NCI-H524 treated with DMSO at 0.1 percent for 48 hours (cell line): ENCODE results near the gene RHOD.

ENCODE experiments used
- DNase-seq: peaks from one replicate; lab custom pipeline; 2025; lab: John Stamatoyannopoulos, UW

RHOD gene

GRCh38 chr11:67056267-67057204 lies at the start of gene RHOD:
Gene RHOD (plus strand): TSS chr11:67056847. CDS start chr11:67056903, 56 bp downstream.
- DNase-seq = no peak

GRCh38 chr11:67007126-67007525 lies 49.5 kb upstream of the RHOD start:
- no peak for DNase-seq

DNA sequence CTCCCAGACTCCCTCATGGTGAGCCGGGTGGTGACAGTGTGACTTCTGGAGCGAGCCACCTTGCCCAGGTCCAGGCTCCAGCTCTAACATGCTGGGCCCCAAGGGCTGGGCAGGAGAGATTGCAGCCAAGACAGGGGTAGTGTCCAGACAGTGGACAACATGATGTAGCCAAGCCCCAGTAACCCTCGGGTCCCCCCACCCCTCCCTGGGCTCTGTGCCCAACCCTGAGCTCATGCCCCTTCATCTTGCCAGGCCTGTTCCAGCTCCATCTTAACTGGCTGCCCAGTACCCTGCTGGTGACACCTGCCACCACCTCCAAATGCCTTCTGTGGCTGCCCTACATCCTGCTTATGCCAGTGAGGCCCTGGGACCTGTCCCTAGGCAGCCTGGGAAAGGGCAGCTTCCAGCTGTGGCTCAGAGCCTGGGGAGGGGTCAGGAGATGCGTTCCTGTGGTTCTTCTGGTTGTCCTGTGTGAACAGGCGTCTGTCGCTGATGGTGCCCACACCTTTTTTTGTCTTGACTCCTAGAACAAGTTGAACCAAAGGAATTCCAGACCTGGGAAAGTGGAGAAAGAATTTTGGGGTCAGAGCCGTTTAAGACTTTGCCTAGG lies 46.2 kb upstream of the RHOD start:
- DNase-seq = no peak

- DNase-seq = no peak
These were observed 43.1 kb upstream of the RHOD start for GRCh38 chr11:67013511-67014045.

GRCh38 chr11:67014343-67014742 lies 42.3 kb upstream of the RHOD start:
- no peak for DNase-seq

- no peak for DNase-seq
These were observed 41.6 kb upstream of the RHOD start for GRCh38 chr11:67015048-67015447.

GRCh38 chr11:67016550-67016949 lies 40.1 kb upstream of the RHOD start:
- DNase-seq = no peak

DNA sequence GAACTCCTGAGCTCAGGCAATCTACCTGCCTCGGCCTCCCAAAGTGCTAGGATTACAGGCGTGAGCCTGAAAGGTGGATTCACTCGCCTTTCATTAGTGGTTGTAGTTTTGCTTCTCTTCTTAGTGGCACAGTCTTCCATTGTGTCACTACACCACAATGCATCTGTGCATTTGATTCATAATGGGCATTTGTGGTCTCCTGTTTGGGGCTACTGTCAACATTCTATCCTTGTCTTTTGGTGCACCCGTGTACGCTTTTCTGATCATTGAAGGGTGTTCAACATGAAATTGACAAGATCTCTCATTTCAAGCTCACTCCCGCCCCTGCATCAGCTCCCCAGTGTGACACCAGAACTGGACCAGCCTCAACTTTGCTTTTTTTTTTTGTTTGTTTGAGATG lies 35.7 kb upstream of the RHOD start:
- DNase-seq = no peak

GRCh38 chr11:67022341-67022933 lies 34.2 kb upstream of the RHOD start:
- DNase-seq = no peak

DNA sequence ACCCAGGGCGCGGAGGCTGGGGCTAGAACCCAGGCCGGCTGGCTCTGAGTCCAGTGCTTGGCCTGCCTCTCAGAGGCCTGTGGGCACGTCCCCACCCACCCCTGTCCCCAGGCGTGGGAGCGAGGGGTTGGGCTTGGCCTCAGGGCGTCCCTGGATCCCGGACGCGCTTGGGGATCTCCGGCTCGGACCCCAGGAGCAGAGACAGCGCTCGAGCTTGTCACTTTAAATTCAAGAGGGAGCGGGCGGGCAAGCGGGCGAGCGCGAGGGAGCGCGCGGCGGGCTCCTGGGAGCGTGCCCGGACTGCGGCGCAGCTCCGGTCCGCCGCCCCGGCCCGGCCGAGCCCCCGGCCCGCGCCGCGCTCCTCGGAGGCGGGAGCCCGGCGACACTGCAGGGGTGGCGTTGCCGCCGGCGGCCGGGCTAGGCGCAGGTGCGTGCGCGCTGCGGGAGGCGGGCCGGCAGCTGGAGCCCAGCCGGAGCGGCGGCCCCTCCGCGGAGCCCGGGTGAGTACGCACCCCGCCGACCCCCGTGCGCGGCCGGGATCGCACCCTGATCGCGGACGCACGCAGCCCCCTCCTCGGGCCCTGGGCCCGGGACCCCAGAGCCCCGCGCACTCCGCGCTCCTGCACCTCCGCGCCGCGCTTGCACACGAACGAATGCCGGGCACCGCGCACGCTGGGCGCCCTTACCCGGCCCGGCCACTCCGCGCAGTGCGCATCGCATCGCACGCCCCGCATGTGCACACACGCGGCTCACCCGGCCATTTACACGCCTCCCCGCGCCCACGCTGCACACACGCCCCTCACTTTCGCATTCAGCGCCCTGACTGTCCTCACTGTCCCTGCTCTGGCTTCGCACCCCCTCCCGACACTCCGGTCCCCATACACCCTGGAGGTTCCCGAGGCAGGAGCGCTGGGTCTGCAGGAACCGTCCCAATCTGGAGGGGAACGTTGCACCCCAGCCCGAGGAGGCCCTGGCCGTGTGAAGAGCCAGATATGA lies 33.4 kb upstream of the RHOD start, which contains the start of gene SYT12:
TSS of gene SYT12 (plus strand) at position 174 of the 996 bp plus-strand sequence. CDS start 7,011 bp downstream, outside the sequence.
- DNase-seq = no peak

GRCh38 chr11:67023957-67024353 lies 32.7 kb upstream of the RHOD start:
- no peak for DNase-seq

DNA sequence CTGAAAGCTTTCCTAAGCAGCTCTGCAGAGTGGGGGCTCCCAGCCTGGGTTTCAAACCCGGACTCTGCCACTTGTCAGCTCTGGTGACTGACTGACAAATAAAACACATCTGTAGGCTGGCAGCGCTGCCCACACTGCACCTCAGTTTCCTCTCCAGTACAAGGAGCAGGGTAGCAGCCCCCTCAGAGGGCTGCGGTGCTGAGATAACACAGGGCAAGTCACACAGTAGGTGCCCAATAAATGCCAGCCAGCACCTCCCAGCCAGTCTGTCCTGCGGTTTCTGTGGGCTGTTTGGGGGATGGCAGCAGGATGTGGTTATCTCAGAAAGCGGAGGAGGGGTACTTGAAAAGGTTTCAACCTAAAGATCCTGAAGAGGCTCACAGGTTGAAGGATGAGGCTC lies 32.2 kb upstream of the RHOD start:
- DNase-seq = no peak

- DNase-seq = no peak
These were observed 31.7 kb upstream of the RHOD start for GRCh38 chr11:67024966-67025365.

GRCh38 chr11:67025750-67026149 lies 30.9 kb upstream of the RHOD start:
- DNase-seq = no peak

DNA sequence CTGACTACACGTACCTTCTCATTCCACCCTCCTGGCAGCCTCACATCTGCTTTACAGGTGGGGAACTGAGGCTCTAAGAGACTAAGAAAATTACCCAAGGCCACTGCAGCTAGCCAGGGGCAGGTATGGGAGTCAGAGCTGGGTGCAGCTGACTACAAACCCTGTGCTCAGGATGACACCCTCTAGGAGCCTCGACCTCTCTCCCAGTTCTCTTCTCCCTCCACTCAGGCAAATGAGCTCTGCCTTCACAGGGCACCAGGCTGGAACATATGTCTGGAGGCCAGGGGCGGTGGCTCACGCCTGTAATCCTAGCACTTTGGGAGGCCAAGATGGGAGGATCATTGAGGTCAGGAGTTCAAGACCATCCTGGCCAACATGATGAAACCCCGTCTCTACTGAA lies 29.7 kb upstream of the RHOD start:
- no peak for DNase-seq

DNA sequence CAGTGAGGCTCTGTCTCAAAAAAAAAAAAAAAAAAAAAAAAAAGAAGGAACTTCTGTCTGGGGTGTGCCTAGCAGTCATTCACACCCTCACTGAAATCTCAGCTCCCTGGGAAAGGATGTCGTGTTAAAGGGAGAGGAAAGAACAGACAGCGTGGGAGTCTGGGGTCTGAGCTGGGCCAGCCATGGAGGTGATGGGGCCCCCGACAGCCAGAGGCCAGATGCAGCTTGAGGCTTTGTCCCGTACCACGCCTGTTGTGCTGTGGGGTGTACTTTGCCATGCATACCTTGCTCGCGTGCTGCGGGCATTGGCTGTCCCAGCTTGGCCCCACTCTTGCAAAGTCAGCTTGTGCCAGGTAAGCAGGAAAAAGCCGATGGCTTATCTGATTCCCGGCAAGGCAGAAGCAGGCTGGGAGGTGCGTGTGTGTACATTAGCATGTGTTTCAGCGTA lies 29.1 kb upstream of the RHOD start:
- DNase-seq = no peak

- DNase-seq = no peak
These were observed 28.6 kb upstream of the RHOD start for GRCh38 chr11:67027943-67028542.

DNA sequence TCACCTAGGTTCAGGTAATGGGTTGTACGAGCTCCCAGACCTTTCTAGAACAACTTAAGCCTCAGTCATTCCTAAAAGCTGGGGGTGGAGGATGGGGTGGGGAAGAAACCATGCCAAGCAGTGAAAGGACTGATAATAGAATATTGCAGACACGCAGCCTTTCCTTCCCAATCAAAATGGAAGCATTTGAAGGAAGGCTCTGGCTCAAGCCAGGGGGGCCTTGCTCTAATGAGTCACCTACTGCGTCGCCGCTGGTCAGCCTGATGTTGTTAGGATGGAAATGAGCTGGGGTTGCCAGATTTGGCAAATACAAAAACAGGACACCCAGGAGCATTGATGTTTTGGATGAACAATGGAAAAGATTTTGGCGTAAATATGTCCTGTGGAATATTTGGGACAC lies 27.5 kb upstream of the RHOD start:
- DNase-seq = no peak

GRCh38 chr11:67030976-67031375 lies 25.7 kb upstream of the RHOD start:
- no peak for DNase-seq

DNA sequence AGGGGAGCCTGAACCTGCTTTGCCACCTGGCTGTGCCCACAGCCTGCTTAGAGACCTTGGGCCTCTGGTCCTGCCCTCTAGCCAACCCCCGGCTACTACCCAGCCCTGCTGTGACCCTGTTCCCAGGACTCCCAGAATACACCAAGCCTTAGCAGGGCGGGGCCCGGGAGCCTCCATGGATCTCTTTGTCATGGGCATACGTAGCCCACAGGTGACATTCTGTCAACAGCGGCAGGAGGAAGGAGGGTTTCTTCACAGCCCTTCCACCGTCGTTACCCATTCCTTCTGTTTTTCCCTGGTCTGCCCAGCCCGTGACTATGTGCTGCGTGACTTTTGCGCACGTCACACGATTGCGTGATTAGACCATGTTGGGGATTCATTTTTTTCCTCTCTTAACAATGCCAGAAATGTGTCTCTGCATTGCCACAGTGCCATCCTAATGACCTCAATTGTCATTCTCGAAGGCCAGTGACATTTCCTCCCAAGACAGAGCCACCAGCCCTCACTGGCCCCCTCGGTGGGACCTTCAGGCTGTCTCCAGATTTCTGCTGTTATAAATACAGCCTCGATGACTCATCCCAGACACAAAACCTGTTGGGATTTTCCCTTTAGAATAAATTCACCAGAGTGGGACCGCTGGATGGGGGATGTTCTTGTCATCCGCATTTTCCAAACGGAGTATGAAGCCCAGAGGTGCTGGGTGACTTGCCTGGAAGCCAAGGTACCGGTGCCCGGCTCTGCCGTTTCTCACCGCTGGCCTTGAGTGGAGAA lies 24.7 kb upstream of the RHOD start:
- DNase-seq = no peak
